ENCODE data around the gene KRTAP5-2. TPM values are rescaled to one million over a fixed set of nuclear protein-coding genes. Genes with fewer than 3 reads are reported as not detected.
A peak's percentile ranks its signal among the peaks of the same experiment; 100 is the strongest.

The KRTAP5-2 gene
- total and polyA plus RNA-seq, 2 of the 4 experiments (the other 2 are of a cell fraction): not detected

- H3K36me3 ChIP-seq (ENCODE audit: control insufficient read depth, insufficient read depth, low read length): no peaks in the 10 kb centered on the region
- H2AK5ac ChIP-seq (ENCODE audit: low read depth, low read length): no peak overlapping the region
- H3K4me1 ChIP-seq (ENCODE audit: control insufficient read depth, insufficient read depth, low read length): no peaks in the 10 kb centered on the region
- H2AK9ac ChIP-seq (replicated peaks; ENCODE audit: low read depth, low read length, poor library complexity): no peak overlapping the region
- H3K79me1 ChIP-seq (ENCODE audit: low read depth in 1 of 2, low read length in 2 of 2): no peaks in the 10 kb centered on the region
- H3K4ac ChIP-seq (ENCODE audit: low read depth, low read length): no peak overlapping the region
- no peaks in the 10 kb centered on the region for H3K9me1 ChIP-seq (ENCODE audit: insufficient read depth, low read length)
- peaks cover 26% of the 10 kb centered on the region for H3K27me3 ChIP-seq (ENCODE audit: control insufficient read depth, insufficient read depth, low read length)
- no peak for TF ChIP-seq SMC3 (IDR thresholded peaks at IDR 0.05; ENCODE audit: low read depth, low read length)
- TF ChIP-seq MAFK (IDR thresholded peaks at IDR 0.05; ENCODE audit: low read depth, low read length): no peak
- no peak for TF ChIP-seq RAD21 (IDR thresholded peaks at IDR 0.05; ENCODE audit: low read length)
- no peak for TF ChIP-seq NFE2L2 (IDR thresholded peaks at IDR 0.05; ENCODE audit: low read depth, low read length)
- no peak for TF ChIP-seq CTCF (conservative IDR thresholded peaks at IDR 0.05; ENCODE audit: low read depth, low read length)
- TF ChIP-seq FOS (IDR thresholded peaks at IDR 0.05; ENCODE audit: low read depth, low read length): no peak
- no peak for TF ChIP-seq POLR2A (IDR thresholded peaks at IDR 0.05; ENCODE audit: low read depth, low read length)
- no peak for TF ChIP-seq RFX5 (IDR thresholded peaks at IDR 0.05; ENCODE audit: low read depth, low read length)
- TF ChIP-seq RCOR1 (IDR thresholded peaks at IDR 0.05; ENCODE audit: insufficient replicate concordance, low read length): no peak
- no peak overlapping the region for H3K9ac ChIP-seq (ENCODE audit: low read depth, low read length)
- in situ Hi-C loops (cut with MboI; ENCODE audit: low sequenced_read_pairs): no loop called here
- H2BK15ac ChIP-seq (ENCODE audit: low read depth, low read length): no peak overlapping the region
- no peak overlapping the region for H4K91ac ChIP-seq (ENCODE audit: insufficient read depth, low read depth, low read length)
- ChIA-PET CTCF (interaction anchor here (0.6 kb wide), 1 partner anchor 130 kb away, joined by 3 read pairs; no protein-coding TSS in a partner anchor), POLR2A (ENCODE audit: unreplicated experiment) (no interaction called here)
- peak; percentile 15 for DNase-seq
- intact Hi-C loops (cut with micrococcal nuclease): no loop called here
- no peak overlapping the region for H3K56ac ChIP-seq (ENCODE audit: extremely low read depth, insufficient read depth, low read length)
- no peak overlapping the region for H3K14ac ChIP-seq (replicated peaks; ENCODE audit: low read depth, low read length)
- H2BK20ac ChIP-seq (ENCODE audit: low read depth, low read length): no peak overlapping the region
- no peak for ATAC-seq (ENCODE audit: low read depth)
- no peak overlapping the region for H4K8ac ChIP-seq (ENCODE audit: low read depth in 2 of 2, low read length in 2 of 2)
- H2BK120ac ChIP-seq (ENCODE audit: low read depth, low read length): no peak overlapping the region
- no peaks in the 10 kb centered on the region for H4K20me1 ChIP-seq (ENCODE audit: insufficient read depth, low read length)
- BruUV-seq (replicated peaks): no TSS peak
- H3K4me3 ChIP-seq (ENCODE audit: insufficient read depth, low read depth, low read length): no peak overlapping the region
- no CpG with 5 or more reads among the region's 10 CpGs for WGBS, 2 experiments (ENCODE audit: extremely low coverage in 2 of 2, insufficient read length in 1 of 2)
- no peak overlapping the region for H4K5ac ChIP-seq (ENCODE audit: low read depth, low read length)
- no peak overlapping the region for H3K23ac ChIP-seq (ENCODE audit: low read depth, low read length)
- H3K4me2 ChIP-seq (ENCODE audit: low read depth, low read length): no peak overlapping the region
- H3K18ac ChIP-seq (ENCODE audit: low read depth, low read length): no peak overlapping the region
- 0 out of 2 replicates have a peak, but pooled peaks cover 2% of the 10 kb centered on the region for H3K9me3 ChIP-seq (ENCODE audit: control insufficient read depth, insufficient read depth, low read length)
- no peak overlapping the region for H2BK5ac ChIP-seq (ENCODE audit: low read depth, low read length, poor library complexity, severe bottlenecking)
- H3K27ac ChIP-seq (ENCODE audit: insufficient read depth, low read length): no peak overlapping the region
- dilution Hi-C loops (cut with HindIII; ENCODE audit: low sequenced_read_pairs, unreplicated experiment): no loop called here
- no peak overlapping the region for H2AFZ ChIP-seq (replicated peaks; ENCODE audit: low read length, poor library complexity)
These were observed 21.4 kb upstream of the KRTAP5-2 start for GRCh38 chr11:1619449-1619848.
